Measurements from ENCODE around the gene ARHGEF17. TPM values are rescaled to one million over a fixed set of nuclear protein-coding genes. Genes with fewer than 3 reads are reported as not detected.

The ARHGEF17 gene
- total and polyA plus RNA-seq, 2 donors (not counting 1 experiment from before 2014, with no cell fraction given), result 42.8 to 43.1 TPM

GRCh38 chr11:73312036-73312435, 4.0 kb downstream of the ARHGEF17 start:
- peak overlapping the region; percentile 97 for H3K4me2 ChIP-seq (ENCODE audit: extremely low read depth, insufficient read depth, low read length)
- no peak for TF ChIP-seq EZH2 (IDR thresholded peaks at IDR 0.05; ENCODE audit: low read length, missing control alignments)
- TF ChIP-seq, protein P1, sequence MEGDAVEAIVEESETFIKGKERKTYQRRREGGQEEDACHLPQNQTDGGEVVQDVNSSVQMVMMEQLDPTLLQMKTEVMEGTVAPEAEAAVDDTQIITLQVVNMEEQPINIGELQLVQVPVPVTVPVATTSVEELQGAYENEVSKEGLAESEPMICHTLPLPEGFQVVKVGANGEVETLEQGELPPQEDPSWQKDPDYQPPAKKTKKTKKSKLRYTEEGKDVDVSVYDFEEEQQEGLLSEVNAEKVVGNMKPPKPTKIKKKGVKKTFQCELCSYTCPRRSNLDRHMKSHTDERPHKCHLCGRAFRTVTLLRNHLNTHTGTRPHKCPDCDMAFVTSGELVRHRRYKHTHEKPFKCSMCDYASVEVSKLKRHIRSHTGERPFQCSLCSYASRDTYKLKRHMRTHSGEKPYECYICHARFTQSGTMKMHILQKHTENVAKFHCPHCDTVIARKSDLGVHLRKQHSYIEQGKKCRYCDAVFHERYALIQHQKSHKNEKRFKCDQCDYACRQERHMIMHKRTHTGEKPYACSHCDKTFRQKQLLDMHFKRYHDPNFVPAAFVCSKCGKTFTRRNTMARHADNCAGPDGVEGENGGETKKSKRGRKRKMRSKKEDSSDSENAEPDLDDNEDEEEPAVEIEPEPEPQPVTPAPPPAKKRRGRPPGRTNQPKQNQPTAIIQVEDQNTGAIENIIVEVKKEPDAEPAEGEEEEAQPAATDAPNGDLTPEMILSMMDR (conservative IDR thresholded peaks at IDR 0.05 in 1 of 2, IDR thresholded peaks at IDR 0.05 in 1 of 2; ENCODE audit: low read depth in 1 of 2, low read length in 2 of 2), result no peak
- peak overlapping the region; percentile 51 for H3K9ac ChIP-seq (ENCODE audit: insufficient read depth, low read length)
- DNase-seq (ENCODE audit: low read depth in 2 of 2), result no peak
- H3K9me3 ChIP-seq (ENCODE audit: control insufficient read depth, insufficient read depth, low read depth, low read length), result no peaks in the 10 kb centered on the region
- H3K36me3 ChIP-seq (ENCODE audit: control insufficient read depth, insufficient read depth, low read length), result peaks cover 15% of the 10 kb centered on the region
- no peaks in the 10 kb centered on the region for H3K27me3 ChIP-seq (ENCODE audit: control insufficient read depth, insufficient read depth, low read length)
- H4K20me1 ChIP-seq (ENCODE audit: control insufficient read depth, extremely low read depth, insufficient read depth, low read length), result no peaks in the 10 kb centered on the region
- peak overlapping the region; percentile 85 for H3K27ac ChIP-seq (ENCODE audit: insufficient read depth, low read length)
- H2AFZ ChIP-seq (ENCODE audit: low read length), result no peak overlapping the region
- peaks cover 78% of the 10 kb centered on the region for H3K79me2 ChIP-seq (ENCODE audit: control insufficient read depth, insufficient read depth, low read length)
- peak overlapping the region; percentile 68 to 88 (median 84) for H3K4me3 ChIP-seq (replicated peaks in 1 of 4; ENCODE audit: control extremely low read depth in 1 of 4, insufficient read depth in 1 of 4, low read depth in 3 of 4, low read length in 4 of 4)
- H3K4me1 ChIP-seq (ENCODE audit: control insufficient read depth, extremely low read depth, insufficient read depth, low read length), result peaks cover 32% of the 10 kb centered on the region

GRCh38 chr11:73312851-73313327, 4.8 kb downstream of the ARHGEF17 start:
- peak; percentile 50 to 67 for DNase-seq (ENCODE audit: low read depth in 2 of 2)
- H3K79me2 ChIP-seq (ENCODE audit: control insufficient read depth, insufficient read depth, low read length), result peaks cover 87% of the 10 kb centered on the region
- H3K4me3 ChIP-seq (replicated peaks in 1 of 4; ENCODE audit: control extremely low read depth in 1 of 4, insufficient read depth in 1 of 4, low read depth in 3 of 4, low read length in 4 of 4), result peak overlapping the region; percentile 59 to 88 (median 76)
- H3K36me3 ChIP-seq (ENCODE audit: control insufficient read depth, insufficient read depth, low read length), result peaks cover 15% of the 10 kb centered on the region
- H3K9me3 ChIP-seq (ENCODE audit: control insufficient read depth, insufficient read depth, low read depth, low read length), result no peaks in the 10 kb centered on the region
- peaks cover 40% of the 10 kb centered on the region for H3K4me1 ChIP-seq (ENCODE audit: control insufficient read depth, extremely low read depth, insufficient read depth, low read length)
- H3K27me3 ChIP-seq (ENCODE audit: control insufficient read depth, insufficient read depth, low read length), result no peaks in the 10 kb centered on the region
- no peak for TF ChIP-seq EZH2 (IDR thresholded peaks at IDR 0.05; ENCODE audit: low read length, missing control alignments)
- TF ChIP-seq, protein P1 (conservative IDR thresholded peaks at IDR 0.05 in 1 of 2, IDR thresholded peaks at IDR 0.05 in 1 of 2; ENCODE audit: low read depth in 1 of 2, low read length in 2 of 2), result no peak
- no peak overlapping the region for H2AFZ ChIP-seq (ENCODE audit: low read length)
- H3K4me2 ChIP-seq (ENCODE audit: extremely low read depth, insufficient read depth, low read length), result peak overlapping the region; percentile 97
- peak overlapping the region; percentile 85 for H3K27ac ChIP-seq (ENCODE audit: insufficient read depth, low read length)
- no peaks in the 10 kb centered on the region for H4K20me1 ChIP-seq (ENCODE audit: control insufficient read depth, extremely low read depth, insufficient read depth, low read length)
- peak overlapping the region; percentile 51 for H3K9ac ChIP-seq (ENCODE audit: insufficient read depth, low read length)

GRCh38 chr11:73313652-73314051, 5.6 kb downstream of the ARHGEF17 start:
- peaks cover 42% of the 10 kb centered on the region for H3K4me1 ChIP-seq (ENCODE audit: control insufficient read depth, extremely low read depth, insufficient read depth, low read length)
- peak overlapping the region; percentile 51 for H3K9ac ChIP-seq (ENCODE audit: insufficient read depth, low read length)
- peak overlapping the region; percentile 59 to 88 (median 76) for H3K4me3 ChIP-seq (replicated peaks in 1 of 4; ENCODE audit: control extremely low read depth in 1 of 4, insufficient read depth in 1 of 4, low read depth in 3 of 4, low read length in 4 of 4)
- peaks cover 15% of the 10 kb centered on the region for H3K36me3 ChIP-seq (ENCODE audit: control insufficient read depth, insufficient read depth, low read length)
- H3K27ac ChIP-seq (ENCODE audit: insufficient read depth, low read length), result peak overlapping the region; percentile 85
- H3K4me2 ChIP-seq (ENCODE audit: extremely low read depth, insufficient read depth, low read length), result peak overlapping the region; percentile 97
- DNase-seq (ENCODE audit: low read depth in 2 of 2), result no peak
- peaks cover 94% of the 10 kb centered on the region for H3K79me2 ChIP-seq (ENCODE audit: control insufficient read depth, insufficient read depth, low read length)
- no peak overlapping the region for H2AFZ ChIP-seq (ENCODE audit: low read length)
- H3K9me3 ChIP-seq (ENCODE audit: control insufficient read depth, insufficient read depth, low read depth, low read length), result no peaks in the 10 kb centered on the region
- H3K27me3 ChIP-seq (ENCODE audit: control insufficient read depth, insufficient read depth, low read length), result no peaks in the 10 kb centered on the region
- H4K20me1 ChIP-seq (ENCODE audit: control insufficient read depth, extremely low read depth, insufficient read depth, low read length), result no peaks in the 10 kb centered on the region
- TF ChIP-seq EZH2 (IDR thresholded peaks at IDR 0.05; ENCODE audit: low read length, missing control alignments), result no peak
- TF ChIP-seq, protein P1 (conservative IDR thresholded peaks at IDR 0.05 in 1 of 2, IDR thresholded peaks at IDR 0.05 in 1 of 2; ENCODE audit: low read depth in 1 of 2, low read length in 2 of 2), result no peak
